ENCODE data around the gene F12. TPM values are rescaled to one million over a fixed set of nuclear protein-coding genes. Genes with fewer than 3 reads are reported as not detected.

The F12 gene
- total RNA-seq, 4 donors from 2014 or later, result 2.3 to 18.4 (median 7.1) TPM

DNA sequence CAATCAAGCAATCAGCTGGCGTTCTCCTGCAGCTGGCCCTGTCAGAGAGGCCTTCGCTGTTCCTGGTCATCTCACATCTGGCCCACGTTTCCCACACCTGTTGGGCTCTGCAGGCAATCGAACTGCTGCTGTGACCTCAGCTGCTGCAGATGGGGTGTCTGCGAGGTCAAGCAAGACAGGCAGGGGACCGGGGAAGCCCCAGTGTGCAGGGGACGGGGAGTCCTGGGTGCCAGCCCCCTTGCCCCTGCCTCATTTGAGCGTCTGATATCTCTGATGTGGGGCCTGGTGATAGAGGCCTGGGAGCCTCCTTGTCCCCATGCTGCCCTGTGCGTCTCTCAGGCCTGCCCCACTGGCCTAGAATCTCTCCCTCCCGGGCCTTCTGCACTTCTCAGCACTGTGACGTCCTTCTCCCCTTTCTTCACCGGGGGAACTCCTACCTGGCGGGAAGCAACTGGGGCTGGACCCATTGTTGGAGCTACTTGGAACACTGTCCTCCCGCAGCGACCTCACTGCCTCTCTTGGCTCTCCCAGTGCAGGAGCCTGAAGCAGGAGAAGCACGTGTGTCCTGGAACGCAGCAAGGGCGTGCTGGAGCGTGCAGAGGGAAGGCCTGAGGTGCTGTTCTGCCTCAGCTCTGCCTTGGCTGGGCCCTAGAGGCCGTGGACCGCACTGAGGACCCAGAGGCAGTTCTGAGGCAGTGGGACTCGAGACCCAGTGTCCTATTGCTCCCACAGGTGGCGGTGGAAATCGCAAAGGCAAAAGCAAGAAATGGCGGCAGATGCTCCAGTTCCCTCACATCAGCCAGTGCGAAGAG is 21.0 kb upstream of the F12 start:
- no peaks in the 10 kb centered on the region for H3K9me3 ChIP-seq

DNA sequence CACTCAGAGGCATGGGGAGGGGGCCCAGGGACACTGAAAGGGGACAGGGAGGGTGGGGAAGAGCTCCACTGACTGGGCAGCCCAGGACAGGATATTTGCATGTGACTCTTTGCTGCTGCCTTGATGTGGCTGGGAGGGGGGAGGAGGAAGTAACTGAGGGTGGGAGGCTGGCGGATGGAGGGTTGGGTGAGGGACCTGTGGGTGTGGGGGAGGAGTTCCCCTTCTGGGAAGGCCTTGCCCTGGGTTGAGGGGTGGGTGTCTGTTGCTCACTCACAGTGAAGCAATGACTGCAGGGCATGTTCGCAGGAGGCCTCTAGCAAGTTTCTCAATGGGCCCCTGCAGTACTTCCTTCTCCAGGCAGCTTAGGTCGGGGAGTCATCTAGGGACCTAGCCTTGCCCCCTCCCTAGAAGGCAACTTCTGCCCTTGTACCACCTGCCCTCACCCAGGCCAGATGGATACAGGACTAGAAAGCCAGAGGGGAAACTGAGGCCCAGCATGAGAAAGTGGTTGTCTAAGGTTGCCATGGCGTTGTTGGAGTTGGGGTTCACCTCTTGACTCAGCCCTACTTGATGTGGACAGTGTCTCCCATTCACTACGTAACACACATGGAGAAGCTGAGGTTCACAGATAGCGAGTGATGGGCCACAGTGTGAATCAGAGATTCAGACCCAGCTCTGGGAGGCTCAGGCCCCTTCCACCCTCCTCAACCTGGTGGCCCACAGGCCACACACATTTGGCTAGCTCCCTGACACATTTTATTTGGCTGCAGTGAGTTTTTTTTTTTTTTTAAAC is 20.1 kb upstream of the F12 start:
- peak overlapping the region; percentile 16 for H3K27ac ChIP-seq
- H3K4me1 ChIP-seq, result peaks cover 83% of the 10 kb centered on the region
- H3K27me3 ChIP-seq, result no peaks in the 10 kb centered on the region
- WGBS, result 65% methylated on average over 2 of the region's 6 CpGs
- no peak overlapping the region for H3K4me3 ChIP-seq
- no peak for TF ChIP-seq EP300 (IDR thresholded peaks at IDR 0.05)
- TF ChIP-seq, protein P1, sequence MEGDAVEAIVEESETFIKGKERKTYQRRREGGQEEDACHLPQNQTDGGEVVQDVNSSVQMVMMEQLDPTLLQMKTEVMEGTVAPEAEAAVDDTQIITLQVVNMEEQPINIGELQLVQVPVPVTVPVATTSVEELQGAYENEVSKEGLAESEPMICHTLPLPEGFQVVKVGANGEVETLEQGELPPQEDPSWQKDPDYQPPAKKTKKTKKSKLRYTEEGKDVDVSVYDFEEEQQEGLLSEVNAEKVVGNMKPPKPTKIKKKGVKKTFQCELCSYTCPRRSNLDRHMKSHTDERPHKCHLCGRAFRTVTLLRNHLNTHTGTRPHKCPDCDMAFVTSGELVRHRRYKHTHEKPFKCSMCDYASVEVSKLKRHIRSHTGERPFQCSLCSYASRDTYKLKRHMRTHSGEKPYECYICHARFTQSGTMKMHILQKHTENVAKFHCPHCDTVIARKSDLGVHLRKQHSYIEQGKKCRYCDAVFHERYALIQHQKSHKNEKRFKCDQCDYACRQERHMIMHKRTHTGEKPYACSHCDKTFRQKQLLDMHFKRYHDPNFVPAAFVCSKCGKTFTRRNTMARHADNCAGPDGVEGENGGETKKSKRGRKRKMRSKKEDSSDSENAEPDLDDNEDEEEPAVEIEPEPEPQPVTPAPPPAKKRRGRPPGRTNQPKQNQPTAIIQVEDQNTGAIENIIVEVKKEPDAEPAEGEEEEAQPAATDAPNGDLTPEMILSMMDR (IDR thresholded peaks at IDR 0.05), result no peak
- TF ChIP-seq POLR2AphosphoS5 (IDR thresholded peaks at IDR 0.05), result no peak
- TF ChIP-seq POLR2A (IDR thresholded peaks at IDR 0.05), result no peak
- no peaks in the 10 kb centered on the region for H3K9me3 ChIP-seq
- H3K36me3 ChIP-seq, result peaks cover 28% of the 10 kb centered on the region
- peak in 1 of 2 donors; percentile 83 for DNase-seq (ENCODE audit: low spot score in 2 of 2)

More for the DNA sequence above, 21.0 kb upstream of the F12 start:
- Histone ChIP-seq H3K4me3 (no peak overlapping the region), H3K4me1 (peaks cover 81% of the 10 kb centered on the region), H3K27me3 (no peaks in the 10 kb centered on the region), H3K36me3 (peaks cover 37% of the 10 kb centered on the region), H3K27ac (peak overlapping the region; percentile 16)
- WGBS, result 75% methylated on average over 16 of the region's 26 CpGs
- TF ChIP-seq, protein P1 (IDR thresholded peaks at IDR 0.05), result no peak
- TF ChIP-seq EP300 (IDR thresholded peaks at IDR 0.05) (no peak), POLR2A (IDR thresholded peaks at IDR 0.05) (no peak), POLR2AphosphoS5 (IDR thresholded peaks at IDR 0.05) (no peak)
- DNase-seq (ENCODE audit: low spot score in 2 of 2), result no peak

DNA sequence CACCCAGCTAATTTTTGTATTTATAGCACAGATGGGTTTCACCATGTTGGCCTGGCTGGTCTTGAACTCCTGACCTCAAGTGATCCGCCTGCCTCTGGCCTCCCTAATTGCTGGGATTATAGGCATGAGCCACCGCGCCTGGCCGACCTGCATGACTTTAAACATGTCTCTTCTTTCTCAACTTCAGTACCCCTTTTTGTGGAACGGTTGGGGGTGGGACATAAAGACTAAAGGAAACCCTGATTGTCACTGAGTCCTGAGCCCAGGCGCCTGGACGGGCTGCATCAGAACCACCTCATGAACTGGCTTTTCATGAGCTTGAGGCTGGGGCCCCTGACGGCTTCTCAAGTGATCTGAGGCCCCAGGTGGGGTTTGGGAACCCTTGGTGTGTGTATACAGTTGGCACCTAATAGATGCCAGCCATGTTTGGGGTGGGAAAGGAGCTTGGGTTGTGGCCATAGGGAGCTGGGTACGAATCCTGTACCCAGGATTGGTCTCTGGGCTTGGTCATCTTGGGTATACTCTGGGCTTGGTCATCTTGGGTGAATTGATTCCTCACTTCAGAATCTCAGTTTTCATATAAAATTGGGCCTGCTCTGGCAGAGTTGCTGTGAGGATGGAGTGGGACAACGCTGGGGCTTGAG is 19.3 kb upstream of the F12 start:
- peaks cover 22% of the 10 kb centered on the region for H3K36me3 ChIP-seq
- DNase-seq (ENCODE audit: low spot score in 2 of 2), result no peak
- H3K4me1 ChIP-seq, result peaks cover 76% of the 10 kb centered on the region
- H3K27ac ChIP-seq, result no peak overlapping the region
- H3K27me3 ChIP-seq, result no peaks in the 10 kb centered on the region
- peak overlapping the region; percentile 87 for H3K4me3 ChIP-seq
- WGBS, result 77% methylated on average over 10 of the region's 10 CpGs
- H3K9me3 ChIP-seq, result no peaks in the 10 kb centered on the region
- no peak for TF ChIP-seq POLR2AphosphoS5 (IDR thresholded peaks at IDR 0.05)
- no peak for TF ChIP-seq EP300 (IDR thresholded peaks at IDR 0.05)
- TF ChIP-seq, protein P1 (IDR thresholded peaks at IDR 0.05), result no peak
- TF ChIP-seq POLR2A (IDR thresholded peaks at IDR 0.05), result no peak

DNA sequence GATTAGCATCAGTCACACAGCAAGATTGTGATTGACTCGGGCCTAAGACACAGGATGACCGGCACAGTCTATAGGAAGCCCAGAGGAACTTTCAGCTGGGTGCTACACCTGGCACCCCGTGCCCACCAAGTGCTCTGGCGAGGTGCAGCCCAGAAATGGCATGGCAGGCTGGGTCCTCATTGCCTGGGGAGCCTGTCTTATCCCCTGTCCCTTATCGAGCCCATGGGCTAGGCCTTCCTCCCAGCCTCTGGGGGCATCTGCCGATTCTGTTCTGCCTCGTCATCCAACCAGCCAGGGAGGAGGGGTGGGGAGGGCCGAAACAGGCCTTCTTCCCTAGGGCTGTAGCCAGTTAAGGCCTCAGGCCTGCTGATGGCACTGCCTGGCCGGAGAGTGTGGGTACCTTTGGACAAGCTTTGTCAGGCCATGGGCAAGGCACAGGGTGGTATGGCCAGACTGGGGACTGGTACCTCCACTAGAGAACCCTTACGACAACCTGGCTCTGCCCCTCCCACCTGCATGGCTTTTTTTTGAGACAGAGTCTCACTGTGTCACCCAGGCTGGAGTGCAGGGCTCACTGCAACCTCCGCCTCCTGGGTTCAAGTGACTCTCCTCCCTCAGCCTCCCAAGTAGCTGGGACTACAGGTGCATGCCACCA is 18.7 kb upstream of the F12 start:
- Histone ChIP-seq H3K27ac (no peak overlapping the region), H3K4me1 (peaks cover 70% of the 10 kb centered on the region), H3K9me3 (no peaks in the 10 kb centered on the region), H3K36me3 (peaks cover 15% of the 10 kb centered on the region), H3K27me3 (no peaks in the 10 kb centered on the region), H3K4me3 (peak overlapping the region; percentile 87)
- no peak for DNase-seq (ENCODE audit: low spot score in 2 of 2)
- TF ChIP-seq EP300 (IDR thresholded peaks at IDR 0.05) (no peak), POLR2AphosphoS5 (IDR thresholded peaks at IDR 0.05) (no peak), POLR2A (IDR thresholded peaks at IDR 0.05) (no peak)
- TF ChIP-seq, protein P1 (IDR thresholded peaks at IDR 0.05), result no peak
- 60% methylated on average over 10 of the region's 11 CpGs for WGBS
